GM23338 (cell line): ENCODE results near the gene WASF2. TPM values are rescaled to one million over a fixed set of nuclear protein-coding genes. Genes with fewer than 3 reads are reported as not detected.

Experiments
- ATAC-seq: fragments of 200-7000 bp; cut with Tn5 transposase; 3 replicates; pipeline ENCODE4 v1.9.1; 2020
- DNase-seq: peaks from one replicate; pipeline ENCODE4 v3.0.0-alpha.2; 2015; ENCODE audit warnings: low spot score
- H2AFZ ChIP-seq: fragments of 200-600 bp; sonication (generic); 2 replicates; pipeline ENCODE4 v1.8.0; 2016; ENCODE audit warnings: antibody characterized with exemption, mild to moderate bottlenecking, moderate library complexity
- H3F3A ChIP-seq: fragments of 200-600 bp; sonication (generic); replicated peaks from 2 replicates; pipeline ENCODE4 v1.8.0; 2017; ENCODE audit warnings: antibody characterized with exemption, mixed run types, low read depth
- H3K27ac ChIP-seq: fragments of 200-600 bp; sonication (generic); 2 replicates; pipeline ENCODE4 v1.6.1; 2016; ENCODE audit warnings: low read depth
- H3K27me3 ChIP-seq: fragments of 200-600 bp; sonication (generic); 2 replicates; pipeline ENCODE4 v1.8.0; 2016; ENCODE audit warnings: mild to moderate bottlenecking, mixed run types, moderate library complexity; ENCODE audit not compliant: insufficient read depth
- H3K36me3 ChIP-seq: fragments of 200-600 bp; sonication (generic); 2 replicates; pipeline ENCODE4 v1.8.0; 2016; ENCODE audit warnings: mild to moderate bottlenecking; ENCODE audit not compliant: insufficient read depth
- H3K4me1 ChIP-seq: fragments of 200-600 bp; sonication (generic); 2 replicates; pipeline ENCODE4 v1.8.0; 2016; ENCODE audit warnings: mild to moderate bottlenecking, moderate library complexity; ENCODE audit not compliant: insufficient read depth
- H3K4me2 ChIP-seq: fragments of 200-600 bp; sonication (generic); 2 replicates; pipeline ENCODE4 v1.7.1; 2017; ENCODE audit warnings: mixed run types
- H3K4me3 ChIP-seq: fragments of 200-600 bp; sonication (generic); 2 replicates; pipeline ENCODE4 v1.6.1; 2016; ENCODE audit warnings: mixed run types
- H3K79me2 ChIP-seq: fragments of 200-600 bp; sonication (generic); replicated peaks from 2 replicates; pipeline ENCODE4 v1.8.0; 2017; ENCODE audit warnings: mild to moderate bottlenecking; ENCODE audit not compliant: insufficient read depth
- H3K9me2 ChIP-seq: fragments of 200-600 bp; sonication (generic); 2 replicates; pipeline ENCODE4 v1.8.0; 2017; ENCODE audit not compliant: insufficient read depth
- H4K20me1 ChIP-seq: fragments of 200-600 bp; sonication (generic); replicated peaks from 2 replicates; pipeline ENCODE4 v1.8.0; 2017; ENCODE audit warnings: mild to moderate bottlenecking; ENCODE audit not compliant: insufficient read depth
- H3K27ac Mint-ChIP-seq: 2 replicates; pipeline ENCODE4 v1.8.0; 2020; ENCODE audit warnings: inconsistent platforms, mild to moderate bottlenecking, moderate library complexity, mixed read lengths
- H3K27me3 Mint-ChIP-seq: 3 replicates; pipeline ENCODE4 v1.8.0; 2022; ENCODE audit warnings: low read depth, mild to moderate bottlenecking, moderate library complexity, mixed read lengths, inconsistent platforms; ENCODE audit not compliant: insufficient read depth, poor library complexity
- H3K36me3 Mint-ChIP-seq: 3 replicates; pipeline ENCODE4 v1.8.0; 2021; ENCODE audit warnings: low read depth, mild to moderate bottlenecking, inconsistent platforms, moderate library complexity, mixed read lengths
- H3K4me1 Mint-ChIP-seq: 3 replicates; pipeline ENCODE4 v1.8.0; 2020; ENCODE audit warnings: mild to moderate bottlenecking, inconsistent platforms, mixed read lengths
- H3K4me3 Mint-ChIP-seq: 3 replicates; pipeline ENCODE4 v1.8.0; 2021; ENCODE audit warnings: moderate library complexity, mild to moderate bottlenecking, inconsistent platforms, mixed read lengths
- H3K9me3 Mint-ChIP-seq: 3 replicates; pipeline ENCODE4 v1.8.0; 2020; ENCODE audit warnings: moderate library complexity, mild to moderate bottlenecking, inconsistent platforms, mixed read lengths
- EZH2 ChIP-seq: fragments of 200-600 bp; sonication (generic); IDR thresholded peaks from one replicate; pipeline ENCODE4 v1.8.0; 2017; ENCODE audit warnings: antibody characterized with exemption, mild to moderate bottlenecking, low read depth; ENCODE audit not compliant: unreplicated experiment
- EZH2phosphoT487 ChIP-seq: fragments of 200-600 bp; sonication (generic); IDR thresholded peaks from one replicate; pipeline ENCODE4 v1.8.1; 2018; ENCODE audit warnings: antibody characterized with exemption; ENCODE audit not compliant: unreplicated experiment
- POLR2AphosphoS5 ChIP-seq: IDR thresholded peaks from 2 replicates; pipeline ENCODE4 v1.6.1; 2016; ENCODE audit warnings: antibody characterized with exemption, low read depth
- STAT1 ChIP-seq: IDR thresholded peaks from one replicate; pipeline ENCODE4 v1.6.1; 2016; ENCODE audit warnings: antibody characterized with exemption; ENCODE audit not compliant: unreplicated experiment
- ZNF114 ChIP-seq: fragments of 250-450 bp; sonication (Bioruptor Pico); IDR thresholded peaks from 2 replicates; pipeline ENCODE4 v1.5.0; 2020; ENCODE audit warnings: mild to moderate bottlenecking, moderate library complexity
- ZNF331 ChIP-seq: fragments of 250-450 bp; sonication (Bioruptor Pico); IDR thresholded peaks from 2 replicates; pipeline ENCODE4 v1.5.0; 2020; ENCODE audit warnings: low read depth, mild to moderate bottlenecking, moderate library complexity
- polyA plus RNA-seq: library from polyadenylated mRNA; unstranded; fragments of >200 nt; fragmentation: Nextera tagmentation; extraction: Ambion mirVana; gene quantifications from 2 replicates; pipeline ENCODE4 v1.2.1, GENCODE V29; 2016
- total RNA-seq: library from RNA; depleted of rRNA; stranded (reverse); fragments of >200 nt; shearing (Covaris generic); gene quantifications from 2 replicates; pipeline ENCODE4 v1.2.3, GENCODE V29; 2014
- TF ChIP-seq, protein P1 (sequence below), 2 experiments: fragments of 200-600 bp in 1 of 2; sonication (generic) in 1 of 2; conservative IDR thresholded peaks; 2 replicates each; pipeline versions ENCODE4 v1.5.1 to v1.6.1; 2016 to 2017; ENCODE audit warnings: antibody characterized with exemption in 2 of 2, low read depth in 2 of 2, mild to moderate bottlenecking in 2 of 2, moderate library complexity in 1 of 2
- TF ChIP-seq, protein P2 (sequence below): IDR thresholded peaks from one replicate; pipeline ENCODE4 v1.6.1; 2018; ENCODE audit warnings: antibody characterized with exemption; ENCODE audit not compliant: unreplicated experiment
- TF ChIP-seq, protein P3 (sequence below): fragments of 250-450 bp; sonication (Bioruptor Pico); IDR thresholded peaks from 2 replicates; pipeline ENCODE4 v1.5.0; 2020; ENCODE audit warnings: mild to moderate bottlenecking, moderate library complexity

Gene WASF2
- total and polyA plus RNA-seq, 2 experiments from 2014 or later: 40.9 to 95.6 TPM

DNA sequence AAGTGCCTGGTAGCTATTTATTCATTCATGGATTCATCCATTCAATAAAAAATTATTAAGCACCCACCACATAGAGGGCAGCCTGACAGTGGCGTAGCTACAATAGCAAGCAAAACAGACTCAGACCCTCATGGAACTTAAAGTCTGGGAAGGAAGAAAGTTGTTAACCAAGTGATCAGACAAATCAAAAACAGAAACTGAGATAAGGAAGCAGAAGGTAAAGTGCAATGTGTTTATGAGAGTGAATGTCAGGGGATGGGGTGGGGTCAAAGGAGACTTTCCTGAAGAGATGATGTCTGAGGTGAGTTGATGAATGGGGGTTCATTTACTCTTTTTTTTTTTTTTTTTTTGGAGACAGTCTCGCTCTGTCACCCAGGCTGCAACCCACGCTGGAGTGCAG, 2.8 kb upstream of the WASF2 start:
- Histone ChIP-seq H4K20me1 (0 out of 2 replicates have a peak, but pooled peaks cover 4% of the 10 kb centered on the region), H3K27me3 (no peaks in the 10 kb centered on the region), H3K79me2 (peaks cover 19% of the 10 kb centered on the region), H3K4me1 (peaks cover 23% of the 10 kb centered on the region), H2AFZ (peak overlapping the region; percentile 52; the same call in 1 of the 2 replicates), H3K9me2 (no peaks in the 10 kb centered on the region), H3K4me2 (no peak overlapping the region), H3K36me3 (no peaks in the 10 kb centered on the region), H3F3A (peaks cover 15% of the 10 kb centered on the region), H3K27ac (no peak overlapping the region), H3K4me3 (no peak overlapping the region)
- TF ChIP-seq EZH2 (no peak), STAT1 (no peak), ZNF114 (CRISPR knock-in tag) (no peak), EZH2phosphoT487 (no peak), POLR2AphosphoS5 (no peak), ZNF331 (CRISPR knock-in tag) (no peak)
- TF ChIP-seq, protein P1, sequence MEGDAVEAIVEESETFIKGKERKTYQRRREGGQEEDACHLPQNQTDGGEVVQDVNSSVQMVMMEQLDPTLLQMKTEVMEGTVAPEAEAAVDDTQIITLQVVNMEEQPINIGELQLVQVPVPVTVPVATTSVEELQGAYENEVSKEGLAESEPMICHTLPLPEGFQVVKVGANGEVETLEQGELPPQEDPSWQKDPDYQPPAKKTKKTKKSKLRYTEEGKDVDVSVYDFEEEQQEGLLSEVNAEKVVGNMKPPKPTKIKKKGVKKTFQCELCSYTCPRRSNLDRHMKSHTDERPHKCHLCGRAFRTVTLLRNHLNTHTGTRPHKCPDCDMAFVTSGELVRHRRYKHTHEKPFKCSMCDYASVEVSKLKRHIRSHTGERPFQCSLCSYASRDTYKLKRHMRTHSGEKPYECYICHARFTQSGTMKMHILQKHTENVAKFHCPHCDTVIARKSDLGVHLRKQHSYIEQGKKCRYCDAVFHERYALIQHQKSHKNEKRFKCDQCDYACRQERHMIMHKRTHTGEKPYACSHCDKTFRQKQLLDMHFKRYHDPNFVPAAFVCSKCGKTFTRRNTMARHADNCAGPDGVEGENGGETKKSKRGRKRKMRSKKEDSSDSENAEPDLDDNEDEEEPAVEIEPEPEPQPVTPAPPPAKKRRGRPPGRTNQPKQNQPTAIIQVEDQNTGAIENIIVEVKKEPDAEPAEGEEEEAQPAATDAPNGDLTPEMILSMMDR (conservative IDR thresholded peaks at IDR 0.05; ENCODE audit: low read depth in 2 of 2): no peak
- TF ChIP-seq, protein P2, sequence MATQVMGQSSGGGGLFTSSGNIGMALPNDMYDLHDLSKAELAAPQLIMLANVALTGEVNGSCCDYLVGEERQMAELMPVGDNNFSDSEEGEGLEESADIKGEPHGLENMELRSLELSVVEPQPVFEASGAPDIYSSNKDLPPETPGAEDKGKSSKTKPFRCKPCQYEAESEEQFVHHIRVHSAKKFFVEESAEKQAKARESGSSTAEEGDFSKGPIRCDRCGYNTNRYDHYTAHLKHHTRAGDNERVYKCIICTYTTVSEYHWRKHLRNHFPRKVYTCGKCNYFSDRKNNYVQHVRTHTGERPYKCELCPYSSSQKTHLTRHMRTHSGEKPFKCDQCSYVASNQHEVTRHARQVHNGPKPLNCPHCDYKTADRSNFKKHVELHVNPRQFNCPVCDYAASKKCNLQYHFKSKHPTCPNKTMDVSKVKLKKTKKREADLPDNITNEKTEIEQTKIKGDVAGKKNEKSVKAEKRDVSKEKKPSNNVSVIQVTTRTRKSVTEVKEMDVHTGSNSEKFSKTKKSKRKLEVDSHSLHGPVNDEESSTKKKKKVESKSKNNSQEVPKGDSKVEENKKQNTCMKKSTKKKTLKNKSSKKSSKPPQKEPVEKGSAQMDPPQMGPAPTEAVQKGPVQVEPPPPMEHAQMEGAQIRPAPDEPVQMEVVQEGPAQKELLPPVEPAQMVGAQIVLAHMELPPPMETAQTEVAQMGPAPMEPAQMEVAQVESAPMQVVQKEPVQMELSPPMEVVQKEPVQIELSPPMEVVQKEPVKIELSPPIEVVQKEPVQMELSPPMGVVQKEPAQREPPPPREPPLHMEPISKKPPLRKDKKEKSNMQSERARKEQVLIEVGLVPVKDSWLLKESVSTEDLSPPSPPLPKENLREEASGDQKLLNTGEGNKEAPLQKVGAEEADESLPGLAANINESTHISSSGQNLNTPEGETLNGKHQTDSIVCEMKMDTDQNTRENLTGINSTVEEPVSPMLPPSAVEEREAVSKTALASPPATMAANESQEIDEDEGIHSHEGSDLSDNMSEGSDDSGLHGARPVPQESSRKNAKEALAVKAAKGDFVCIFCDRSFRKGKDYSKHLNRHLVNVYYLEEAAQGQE: no peak
- TF ChIP-seq, protein P3, sequence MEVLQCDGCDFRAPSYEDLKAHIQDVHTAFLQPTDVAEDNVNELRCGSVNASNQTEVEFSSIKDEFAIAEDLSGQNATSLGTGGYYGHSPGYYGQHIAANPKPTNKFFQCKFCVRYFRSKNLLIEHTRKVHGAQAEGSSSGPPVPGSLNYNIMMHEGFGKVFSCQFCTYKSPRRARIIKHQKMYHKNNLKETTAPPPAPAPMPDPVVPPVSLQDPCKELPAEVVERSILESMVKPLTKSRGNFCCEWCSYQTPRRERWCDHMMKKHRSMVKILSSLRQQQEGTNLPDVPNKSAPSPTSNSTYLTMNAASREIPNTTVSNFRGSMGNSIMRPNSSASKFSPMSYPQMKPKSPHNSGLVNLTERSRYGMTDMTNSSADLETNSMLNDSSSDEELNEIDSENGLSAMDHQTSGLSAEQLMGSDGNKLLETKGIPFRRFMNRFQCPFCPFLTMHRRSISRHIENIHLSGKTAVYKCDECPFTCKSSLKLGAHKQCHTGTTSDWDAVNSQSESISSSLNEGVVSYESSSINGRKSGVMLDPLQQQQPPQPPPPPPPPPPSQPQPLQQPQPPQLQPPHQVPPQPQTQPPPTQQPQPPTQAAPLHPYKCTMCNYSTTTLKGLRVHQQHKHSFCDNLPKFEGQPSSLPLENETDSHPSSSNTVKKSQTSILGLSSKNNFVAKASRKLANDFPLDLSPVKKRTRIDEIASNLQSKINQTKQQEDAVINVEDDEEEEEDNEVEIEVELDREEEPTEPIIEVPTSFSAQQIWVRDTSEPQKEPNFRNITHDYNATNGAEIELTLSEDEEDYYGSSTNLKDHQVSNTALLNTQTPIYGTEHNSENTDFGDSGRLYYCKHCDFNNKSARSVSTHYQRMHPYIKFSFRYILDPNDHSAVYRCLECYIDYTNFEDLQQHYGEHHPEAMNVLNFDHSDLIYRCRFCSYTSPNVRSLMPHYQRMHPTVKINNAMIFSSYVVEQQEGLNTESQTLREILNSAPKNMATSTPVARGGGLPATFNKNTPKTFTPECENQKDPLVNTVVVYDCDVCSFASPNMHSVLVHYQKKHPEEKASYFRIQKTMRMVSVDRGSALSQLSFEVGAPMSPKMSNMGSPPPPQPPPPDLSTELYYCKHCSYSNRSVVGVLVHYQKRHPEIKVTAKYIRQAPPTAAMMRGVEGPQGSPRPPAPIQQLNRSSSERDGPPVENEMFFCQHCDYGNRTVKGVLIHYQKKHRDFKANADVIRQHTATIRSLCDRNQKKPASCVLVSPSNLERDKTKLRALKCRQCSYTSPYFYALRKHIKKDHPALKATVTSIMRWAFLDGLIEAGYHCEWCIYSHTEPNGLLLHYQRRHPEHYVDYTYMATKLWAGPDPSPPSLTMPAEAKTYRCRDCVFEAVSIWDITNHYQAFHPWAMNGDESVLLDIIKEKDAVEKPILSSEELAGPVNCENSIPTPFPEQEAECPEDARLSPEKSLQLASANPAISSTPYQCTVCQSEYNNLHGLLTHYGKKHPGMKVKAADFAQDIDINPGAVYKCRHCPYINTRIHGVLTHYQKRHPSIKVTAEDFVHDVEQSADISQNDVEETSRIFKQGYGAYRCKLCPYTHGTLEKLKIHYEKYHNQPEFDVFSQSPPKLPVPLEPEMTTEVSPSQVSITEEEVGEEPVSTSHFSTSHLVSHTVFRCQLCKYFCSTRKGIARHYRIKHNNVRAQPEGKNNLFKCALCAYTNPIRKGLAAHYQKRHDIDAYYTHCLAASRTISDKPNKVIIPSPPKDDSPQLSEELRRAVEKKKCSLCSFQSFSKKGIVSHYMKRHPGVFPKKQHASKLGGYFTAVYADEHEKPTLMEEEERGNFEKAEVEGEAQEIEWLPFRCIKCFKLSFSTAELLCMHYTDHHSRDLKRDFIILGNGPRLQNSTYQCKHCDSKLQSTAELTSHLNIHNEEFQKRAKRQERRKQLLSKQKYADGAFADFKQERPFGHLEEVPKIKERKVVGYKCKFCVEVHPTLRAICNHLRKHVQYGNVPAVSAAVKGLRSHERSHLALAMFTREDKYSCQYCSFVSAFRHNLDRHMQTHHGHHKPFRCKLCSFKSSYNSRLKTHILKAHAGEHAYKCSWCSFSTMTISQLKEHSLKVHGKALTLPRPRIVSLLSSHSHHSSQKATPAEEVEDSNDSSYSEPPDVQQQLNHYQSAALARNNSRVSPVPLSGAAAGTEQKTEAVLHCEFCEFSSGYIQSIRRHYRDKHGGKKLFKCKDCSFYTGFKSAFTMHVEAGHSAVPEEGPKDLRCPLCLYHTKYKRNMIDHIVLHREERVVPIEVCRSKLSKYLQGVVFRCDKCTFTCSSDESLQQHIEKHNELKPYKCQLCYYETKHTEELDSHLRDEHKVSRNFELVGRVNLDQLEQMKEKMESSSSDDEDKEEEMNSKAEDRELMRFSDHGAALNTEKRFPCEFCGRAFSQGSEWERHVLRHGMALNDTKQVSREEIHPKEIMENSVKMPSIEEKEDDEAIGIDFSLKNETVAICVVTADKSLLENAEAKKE (CRISPR knock-in tag): no peak
- DNase-seq: no peak
- peaks cover 47% of the 10 kb centered on the region for H3K4me1 Mint-ChIP-seq
- no peaks in the 10 kb centered on the region for H3K9me3 Mint-ChIP-seq
- no peak overlapping the region for H3K27ac Mint-ChIP-seq
- H3K4me3 Mint-ChIP-seq: no peak overlapping the region; the same call in 2 of the 3 replicates
- ATAC-seq: no peak
- no peaks in the 10 kb centered on the region for H3K36me3 Mint-ChIP-seq
- H3K27me3 Mint-ChIP-seq: peaks cover 10% of the 10 kb centered on the region
